ENCODE measurements around the gene RBM25.
"Not testable (repeated sequence)": the region's sequence is repeated elsewhere in the genome, so short reads cannot be mapped to it uniquely, and the experiment has no call there.

RBM25 gene

DNA sequence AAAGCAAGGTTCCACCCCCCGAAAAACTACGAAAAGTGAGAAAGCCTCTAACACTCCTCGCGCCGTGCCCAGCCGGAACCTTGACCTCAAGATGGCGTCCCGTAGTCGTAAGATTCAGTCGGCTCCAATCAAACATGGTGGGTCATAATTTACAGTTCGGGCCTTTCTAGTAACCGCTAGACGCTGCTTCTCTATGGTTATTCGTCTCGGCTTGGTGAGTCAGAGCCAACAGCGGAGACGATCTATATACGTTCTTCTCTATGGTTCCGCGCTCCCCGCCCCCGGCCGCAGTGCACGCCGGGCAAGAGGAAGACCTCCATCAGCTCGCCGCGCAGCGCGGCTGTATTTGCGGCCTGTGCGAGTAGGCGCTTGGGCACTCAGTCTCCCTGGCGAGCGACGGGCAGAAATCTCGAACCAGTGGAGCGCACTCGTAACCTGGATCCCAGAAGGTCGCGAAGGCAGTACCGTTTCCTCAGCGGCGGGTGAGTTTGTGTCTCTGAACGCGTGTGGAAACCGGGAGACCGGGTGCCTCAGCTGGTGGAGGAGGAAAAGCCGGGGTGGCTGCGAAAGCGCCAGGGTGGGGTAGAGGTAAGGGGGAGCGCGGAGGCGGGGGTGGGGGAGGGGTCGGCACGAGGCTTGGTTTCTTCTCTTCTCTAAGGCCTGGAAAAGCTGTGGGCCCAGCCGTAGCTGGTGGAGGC, at the start of gene RBM25:
RBM25 (plus strand) TSS at position 311 of the 698 bp plus-strand sequence. CDS start 13,108 bp downstream, outside the sequence.
- H3K4me3 ChIP-seq (ENCODE audit: low read length), result peak within 1 kb of the TSS; percentile 98
- no peak for TF ChIP-seq CTCF (conservative IDR thresholded peaks at IDR 0.05; ENCODE audit: low read depth, low read length)
- DNase-seq (ENCODE audit: low read depth), result peak; percentile 98

DNA sequence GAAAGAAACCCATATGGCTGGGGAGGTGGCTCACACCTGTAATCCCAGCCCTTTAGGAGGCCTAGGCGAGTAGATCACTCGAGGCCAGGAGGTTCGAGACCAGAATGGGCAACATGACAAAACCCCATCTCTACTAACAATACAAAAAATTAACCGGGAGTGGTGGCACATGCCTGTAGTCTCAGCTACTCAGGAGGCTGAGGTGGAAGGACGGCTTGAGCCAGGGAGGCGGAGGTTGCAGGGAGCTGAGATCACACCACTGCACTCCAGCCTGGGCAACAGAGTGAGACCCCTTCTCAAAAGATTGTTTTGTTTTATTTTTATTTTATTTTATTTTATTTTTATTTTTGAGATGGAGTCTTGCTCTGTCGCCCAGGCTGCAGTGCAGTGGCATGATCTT, 47.1 kb upstream of the RBM25 start:
- H3K4me3 ChIP-seq (ENCODE audit: low read length); DNase-seq (ENCODE audit: low read depth): not testable (repeated sequence)

DNA sequence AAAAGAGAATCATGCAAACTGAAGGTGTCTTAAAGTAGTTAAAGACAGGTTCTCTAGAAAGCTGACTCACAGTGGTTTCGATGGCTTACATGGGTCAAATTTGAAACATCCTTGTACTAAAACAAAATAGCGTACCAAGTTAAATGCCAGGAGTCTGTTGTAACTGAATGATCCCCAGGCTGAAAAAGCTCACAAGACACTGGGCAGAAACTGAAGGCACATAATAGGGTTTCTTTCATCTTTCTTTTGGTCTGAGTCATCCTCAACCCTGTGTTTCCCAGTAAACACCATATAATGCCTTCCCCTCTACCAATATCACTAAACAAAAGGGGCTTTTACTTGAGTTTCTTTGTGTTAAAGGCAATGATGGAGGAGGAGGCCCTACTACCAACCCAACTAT, 44.2 kb upstream of the RBM25 start:
- DNase-seq (ENCODE audit: low read depth), result no peak
- no peak overlapping the region for H3K4me3 ChIP-seq (ENCODE audit: low read length)
- no peak for TF ChIP-seq CTCF (conservative IDR thresholded peaks at IDR 0.05; ENCODE audit: low read depth, low read length)

DNA sequence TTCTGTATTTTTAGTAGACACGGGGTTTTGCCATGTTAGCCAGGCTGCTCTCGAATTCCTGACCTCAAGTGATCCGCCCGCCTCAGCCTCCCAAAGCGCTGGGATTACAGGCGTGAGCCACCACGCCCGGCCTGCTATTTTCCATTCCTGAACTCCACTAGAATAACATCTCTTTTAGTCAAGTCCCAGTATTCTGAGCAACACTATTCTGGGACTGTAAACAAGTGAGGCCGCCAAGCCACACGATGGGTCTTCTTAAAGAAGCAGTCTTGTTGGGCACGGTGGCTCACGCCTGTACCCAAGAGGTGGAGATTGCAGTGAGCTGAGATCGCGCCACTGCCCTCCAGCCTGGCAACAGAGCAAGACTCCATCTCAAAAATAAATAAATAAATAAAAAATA, 42.8 kb upstream of the RBM25 start:
- not testable (repeated sequence) for H3K4me3 ChIP-seq (ENCODE audit: low read length); DNase-seq (ENCODE audit: low read depth)

DNA sequence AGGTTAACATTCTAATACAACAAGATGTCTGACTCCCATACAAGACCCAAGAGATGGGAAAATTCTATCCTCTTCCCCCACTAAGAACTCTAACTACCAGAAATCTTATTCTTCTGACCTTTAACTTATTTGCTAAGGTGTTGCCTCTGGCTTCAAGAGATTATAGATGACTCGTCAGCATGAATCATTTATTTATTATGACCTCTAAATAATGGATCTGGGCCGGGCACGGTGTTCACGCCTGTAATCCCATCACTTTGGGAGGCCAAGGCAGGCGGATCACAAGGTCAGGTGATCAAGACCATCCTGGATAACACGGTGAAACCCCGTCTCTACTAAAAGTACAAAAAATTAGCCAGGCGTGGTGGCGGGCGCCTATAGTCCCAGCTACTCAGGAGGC, 42.3 kb upstream of the RBM25 start:
- H3K4me3 ChIP-seq (ENCODE audit: low read length); DNase-seq (ENCODE audit: low read depth): not testable (repeated sequence)

DNA sequence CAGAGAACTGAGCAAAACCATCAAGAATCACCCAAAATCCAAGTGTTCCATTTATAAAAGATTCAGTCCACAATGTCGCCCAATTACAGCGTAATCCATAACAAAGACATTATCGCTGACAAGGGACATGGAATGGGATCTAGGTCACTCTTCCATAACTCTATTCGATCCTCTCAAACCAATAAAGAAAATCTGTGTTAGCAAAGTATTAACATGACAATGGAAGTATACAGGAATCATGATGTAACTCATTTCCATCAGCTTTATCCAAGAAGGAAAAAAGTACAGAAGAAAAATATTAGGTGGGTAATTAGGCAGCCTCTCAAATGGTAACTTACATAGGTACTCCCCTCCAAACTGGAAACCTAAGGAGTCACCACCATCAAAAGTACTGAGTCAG, 36.3 kb upstream of the RBM25 start:
- no peak for TF ChIP-seq CTCF (conservative IDR thresholded peaks at IDR 0.05; ENCODE audit: low read depth, low read length)
- no peak for DNase-seq (ENCODE audit: low read depth)

DNA sequence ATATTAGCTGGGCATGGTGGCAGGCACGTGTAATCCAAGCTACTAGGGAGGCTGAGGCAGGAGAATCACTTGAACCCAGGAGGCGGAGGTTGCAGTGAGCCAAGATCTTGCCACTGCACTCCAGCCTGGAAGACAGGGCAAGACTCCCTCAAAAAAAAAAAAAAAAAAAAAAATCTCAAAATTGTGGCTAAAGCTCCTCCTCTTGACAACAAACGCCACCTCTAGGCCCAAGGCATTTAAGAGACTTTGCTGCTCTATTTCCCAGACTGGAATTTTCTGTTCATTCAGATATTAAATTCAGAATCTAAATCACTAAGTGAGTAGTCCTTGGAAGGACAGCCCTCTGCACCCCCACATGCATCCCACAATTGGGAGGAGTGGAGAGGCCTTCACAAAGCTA, 32.8 kb upstream of the RBM25 start:
- peak overlapping the region; percentile 81 for H3K4me3 ChIP-seq (ENCODE audit: low read length)
- DNase-seq (ENCODE audit: low read depth), result no peak
- TF ChIP-seq CTCF (conservative IDR thresholded peaks at IDR 0.05; ENCODE audit: low read depth, low read length), result no peak

More for the DNA sequence above, 36.3 kb upstream of the RBM25 start:
- no peak overlapping the region for H3K4me3 ChIP-seq (ENCODE audit: low read length)

GRCh38 chr14:73026243-73026844, 32.0 kb upstream of the RBM25 start:
- no peak for DNase-seq (ENCODE audit: low read depth)
- TF ChIP-seq CTCF (conservative IDR thresholded peaks at IDR 0.05; ENCODE audit: low read depth, low read length), result no peak
- peak overlapping the region; percentile 81 for H3K4me3 ChIP-seq (ENCODE audit: low read length)

Data from retinal pigment epithelial cell (primary cell).